Measurements from ENCODE around the gene PRSS27. TPM values are rescaled to one million over a fixed set of nuclear protein-coding genes. Genes with fewer than 3 reads are reported as not detected.
A peak's percentile ranks its signal among the peaks of the same experiment; 100 is the strongest.

PRSS27 gene
- total RNA-seq (under 1 TPM in 9 of 10 donors, not detected in 1; 0.11 to 0.75 (median 0.40) TPM), polyA plus RNA-seq (under 1 TPM; 0.46 to 0.66 TPM)
- long read RNA-seq, donor 1, result 0 reads
- long read RNA-seq, donor 2, partial matches to known transcripts, result 2 of 2 reads
- long read RNA-seq, donor 2, other reads (novel, unspliced or antisense), result 0 of 2 reads
- long read RNA-seq, donor 3, result 0 reads

- no peak for TF ChIP-seq CTCF (IDR thresholded peaks at IDR 0.05)
- peaks cover 0 to 10% (median 0%) of the 10 kb centered on the region in 7 donors for H3K27me3 ChIP-seq
- peak within 1 kb of the TSS; percentile 57 to 83 (median 72) for H3K4me3 ChIP-seq
- WGBS, 2 donors, result 83 to 84% methylated on average over 26 of the region's 26 CpGs
- intact Hi-C loops (cut with DNase I), result loop anchor here in 2 of 10 donors (2.0 to 5.0 kb wide), 2 partner anchors 37 to 38 kb away; partner anchors contain the start of gene KCTD5 (in 2 of the 2)
- H3K36me3 ChIP-seq, result no peaks in the 10 kb centered on the region
- H3K27ac ChIP-seq, result peak within 1 kb of the TSS; percentile 25 to 93 (median 79)
- H3K4me1 ChIP-seq, result peaks cover 3 to 40% (median 29%) of the 10 kb centered on the region in 9 donors
- DNase-seq (no peak), ATAC-seq (peak in 1 of 8 donors; percentile 8)
- no peaks in the 10 kb centered on the region for H3K9me3 ChIP-seq
Measured at GRCh38 chr16:2720064-2720457, at the start of gene PRSS27. TSS of gene PRSS27 (minus strand) at chr16:2720224. CDS start at chr16:2720160, 64 bp downstream.

GRCh38 chr16:2769675-2770056, 49.6 kb upstream of the PRSS27 start:
- Histone ChIP-seq H3K27me3 (no peaks in the 10 kb centered on the region), H3K4me1 (peaks cover 0 to 44% (median 12%) of the 10 kb centered on the region in 9 donors), H3K9me3 (no peaks in the 10 kb centered on the region), H3K4me3 (no peak overlapping the region), H3K27ac (no peak overlapping the region), H3K36me3 (peaks cover 10 to 100% (median 82%) of the 10 kb centered on the region in 9 donors)
- DNase-seq, result no peak
- intact Hi-C loops (cut with DNase I), result loop anchor here in 1 of 10 donors (10.0 kb wide), 1 partner anchor 95 kb away; no protein-coding TSS in a partner anchor
- 73 to 77% methylated on average over 14 of the region's 14 CpGs for WGBS, 2 donors
- ATAC-seq, result peak in 4 of 8 donors; percentile 11 to 27 (median 18)
- TF ChIP-seq CTCF (IDR thresholded peaks at IDR 0.05), result no peak

- no peak for DNase-seq
- TF ChIP-seq CTCF (IDR thresholded peaks at IDR 0.05), result no peak
- WGBS, 2 donors, result 84 to 87% methylated on average over 11 of the region's 11 CpGs
- peak in 1 of 8 donors; percentile 3 for ATAC-seq
- Histone ChIP-seq H3K9me3 (no peaks in the 10 kb centered on the region), H3K36me3 (peaks cover 10 to 100% (median 87%) of the 10 kb centered on the region in 9 donors), H3K27ac (no peak overlapping the region), H3K4me3 (no peak overlapping the region), H3K4me1 (peaks cover 0 to 41% (median 10%) of the 10 kb centered on the region in 9 donors), H3K27me3 (no peaks in the 10 kb centered on the region)
- intact Hi-C loops (cut with DNase I), result no loop called here
Measured at GRCh38 chr16:2769100-2769529, 49.1 kb upstream of the PRSS27 start.

GRCh38 chr16:2768403-2769089, 48.5 kb upstream of the PRSS27 start:
- no peak for TF ChIP-seq CTCF (IDR thresholded peaks at IDR 0.05)
- WGBS, 2 donors, result 73% methylated on average over 17 of the region's 17 CpGs
- H3K27me3 ChIP-seq, result no peaks in the 10 kb centered on the region
- peak overlapping the region in 1 of 10 donors; percentile 21 for H3K27ac ChIP-seq
- H3K4me3 ChIP-seq, result no peak overlapping the region
- intact Hi-C loops (cut with DNase I), result no loop called here
- H3K36me3 ChIP-seq, result peaks cover 10 to 100% (median 93%) of the 10 kb centered on the region in 9 donors
- no peaks in the 10 kb centered on the region for H3K9me3 ChIP-seq
- H3K4me1 ChIP-seq, result peaks cover 0 to 41% (median 10%) of the 10 kb centered on the region in 9 donors
- DNase-seq, result no peak
- peak in 1 of 8 donors; percentile 23 for ATAC-seq

Data from heart right ventricle (tissue), 16 donors.